B cell (primary cell): Measurements from ENCODE around the gene FBXL20. TPM values are rescaled to one million over a fixed set of nuclear protein-coding genes. Genes with fewer than 3 reads are reported as not detected.
"Not testable (repeated sequence)": the region's sequence is repeated elsewhere in the genome, so short reads cannot be mapped to it uniquely, and the experiment has no call there.

ENCODE experiments used
- ATAC-seq: fragments of 200-7000 bp; cut with Tn5 transposase; one replicate; pipeline ENCODE4 v1.10.0; 2021; ENCODE audit warnings: low read depth, mild to moderate bottlenecking, moderate number of reproducible peaks, moderate library complexity
- CTCF ChIA-PET: fragments of 350-600 bp; sonication (Branson Sonifier 250); formaldehyde crosslinking; loops from one replicate; lab custom pipeline; 2021; ENCODE audit warnings: antibody characterized with exemption, inconsistent platforms; lab: Charles Lee
- POLR2A ChIA-PET: fragments of 350-600 bp; sonication (Branson Sonifier 250); formaldehyde crosslinking; loops from one replicate; lab custom pipeline; 2021; ENCODE audit warnings: antibody characterized with exemption; lab: Charles Lee
- DNase-seq: peaks from one replicate; pipeline ENCODE4 v3.0.0; 2013
- H2AFZ ChIP-seq: 2 replicates; pipeline ENCODE4 v1.6.1; 2012; ENCODE audit warnings: mild to moderate bottlenecking, low read depth, low read length; ENCODE audit not compliant: insufficient read depth, poor library complexity, severe bottlenecking
- H3K27ac ChIP-seq, 2 donors: 1 replicate in 1 of 2; 2 replicates in 1 of 2; pipeline ENCODE4 v1.5.1; 2012 to 2013; ENCODE audit warnings: low read length in 2 of 2, mild to moderate bottlenecking in 2 of 2, moderate library complexity in 1 of 2
- H3K27me3 ChIP-seq, 4 experiments: fragments of 200-600 bp in 1 of 4; sonication (generic) in 1 of 4; replicated peaks in 1 of 4; 1 replicate in 2 of 4; 2 replicates in 2 of 4; pipeline versions ENCODE4 v1.6.1 to v1.7.0; 2013 to 2016; ENCODE audit warnings: low read length in 3 of 4, mild to moderate bottlenecking in 2 of 4, mixed read lengths in 1 of 4, moderate library complexity in 1 of 4; ENCODE audit not compliant: insufficient read depth in 4 of 4, control insufficient read depth in 3 of 4; ENCODE audit errors: control extremely low read depth in 1 of 4
- H3K36me3 ChIP-seq, 2 experiments: replicated peaks in 1 of 2; 1 replicate in 1 of 2; 2 replicates in 1 of 2; pipeline versions ENCODE4 v1.6.1 to v1.7.1; 2013; ENCODE audit warnings: low read length in 1 of 2; ENCODE audit not compliant: insufficient read depth in 2 of 2, control insufficient read depth in 1 of 2; ENCODE audit errors: control extremely low read depth in 1 of 2, extremely low read depth in 1 of 2
- H3K4me1 ChIP-seq, 2 donors: fragments of 200-600 bp in 1 of 2; sonication (generic) in 1 of 2; 1 replicate in 1 of 2; 2 replicates in 1 of 2; pipeline versions ENCODE4 v1.5.1 to v1.6.1; 2013 to 2017; ENCODE audit warnings: low read length in 2 of 2; ENCODE audit not compliant: control insufficient read depth in 2 of 2, insufficient read depth in 2 of 2
- H3K4me2 ChIP-seq: replicated peaks from 2 replicates; pipeline ENCODE3; 2012; ENCODE audit warnings: mild to moderate bottlenecking, low read depth, low read length; ENCODE audit not compliant: poor library complexity, severe bottlenecking
- H3K4me3 ChIP-seq, 5 experiments: fragments of 200-600 bp in 1 of 5; sonication (generic) in 1 of 5; 1 replicate in 3 of 5; 2 replicates in 2 of 5; pipeline versions ENCODE4 v1.5.1 to v1.7.0; 2011 to 2016; ENCODE audit warnings: low read length in 4 of 5, mild to moderate bottlenecking in 4 of 5, low read depth in 2 of 5, control low read depth in 1 of 5, moderate library complexity in 1 of 5; ENCODE audit not compliant: insufficient read depth in 1 of 5; ENCODE audit errors: control extremely low read depth in 1 of 5, extremely low read depth in 1 of 5
- H3K79me2 ChIP-seq: fragments of 200-600 bp; sonication (generic); one replicate; pipeline ENCODE4 v1.6.0; 2016; ENCODE audit warnings: low read length; ENCODE audit not compliant: control insufficient read depth, insufficient read depth
- H3K9ac ChIP-seq: fragments of 200-600 bp; sonication (generic); 2 replicates; pipeline ENCODE4 v1.6.1; 2017; ENCODE audit warnings: mild to moderate bottlenecking, low read length, moderate library complexity
- H3K9me3 ChIP-seq, 3 donors: one replicate each; pipeline versions ENCODE4 v1.6.1 to v1.7.1; 2013; ENCODE audit warnings: low read length in 2 of 3; ENCODE audit not compliant: control insufficient read depth in 2 of 3, insufficient read depth in 1 of 3; ENCODE audit errors: control extremely low read depth in 1 of 3
- H4K20me1 ChIP-seq: 2 replicates; pipeline ENCODE4 v1.6.0; 2012; ENCODE audit warnings: mild to moderate bottlenecking, low read length; ENCODE audit not compliant: insufficient read depth, control insufficient read depth, poor library complexity, severe bottlenecking
- H3K27ac Mint-ChIP-seq: one replicate; pipeline ENCODE4 v1.8.0; 2021; ENCODE audit warnings: mixed read lengths
- H3K27me3 Mint-ChIP-seq: one replicate; pipeline ENCODE4 v1.8.0; 2021; ENCODE audit warnings: mixed read lengths
- H3K4me1 Mint-ChIP-seq: one replicate; pipeline ENCODE4 v1.8.0; 2021; ENCODE audit warnings: mixed read lengths
- H3K4me3 Mint-ChIP-seq: one replicate; pipeline ENCODE4 v1.8.0; 2021; ENCODE audit warnings: mixed read lengths
- H3K9me3 Mint-ChIP-seq: one replicate; pipeline ENCODE4 v1.8.0; 2022; ENCODE audit warnings: mixed read lengths; ENCODE audit not compliant: insufficient read depth
- EZH2 ChIP-seq: IDR thresholded peaks from 2 replicates; pipeline ENCODE4 v1.6.1; 2012; ENCODE audit warnings: borderline replicate concordance, low read depth, mild to moderate bottlenecking, moderate library complexity, low read length; ENCODE audit not compliant: insufficient read depth, poor library complexity, severe bottlenecking
- WGBS: methylation state at CpG from one replicate; pipeline ENCODE4 v1.1.5; 2013; ENCODE audit warnings: missing lambda C conversion rate; ENCODE audit not compliant: insufficient coverage; 5-methylcytosine and 5-hydroxymethylcytosine counted together
- intact Hi-C: fragments of 100-400 bp; cut with micrococcal nuclease; formaldehyde crosslinking; loops from one replicate; pipeline ENCODE4 v1.10.0; 2022
- polyA plus RNA-seq: library from polyadenylated mRNA; depleted of rRNA; stranded (reverse); fragments of >200 nt; gene quantifications from 2 replicates; pipeline ENCODE4 v1.2.3, GENCODE V29; 2012
- total RNA-seq, 2 donors: library from RNA; stranded (reverse); fragments of 120-200 nt in 1 of 2; gene quantifications; 1 replicate in 1 of 2; 2 replicates in 1 of 2; pipeline versions ENCODE4 v1.2.3 to v1.2.4, GENCODE V29; 2013 to 2022
- TF ChIP-seq, protein P1 (sequence below): fragments of 200-600 bp; IDR thresholded peaks from one replicate; pipeline ENCODE4 v1.8.0; 2022; ENCODE audit warnings: antibody characterized with exemption, mild to moderate bottlenecking

The FBXL20 gene
- total and polyA plus RNA-seq, 2 donors (not counting 1 experiment from before 2014, with no cell fraction given) = 6.1 to 36.2 TPM

DNA sequence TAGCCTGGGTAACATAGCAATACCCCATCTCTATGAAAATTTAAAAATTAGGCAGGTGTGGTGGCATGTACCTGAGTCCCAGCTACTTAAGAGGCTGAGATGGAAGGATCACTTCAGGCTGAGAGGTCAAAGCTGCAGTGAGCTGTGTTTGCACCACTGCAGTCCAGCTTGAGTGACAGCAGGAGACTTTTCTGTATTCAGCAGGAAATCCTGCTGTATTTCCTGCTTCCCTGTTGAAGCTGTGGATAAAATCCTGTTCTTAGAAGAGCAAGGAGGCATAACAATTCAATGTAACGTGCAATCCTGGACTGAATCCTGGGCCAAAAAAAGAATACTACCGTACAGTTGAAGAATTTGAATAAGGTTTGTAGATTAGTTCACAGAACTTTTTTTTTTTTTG, 62.2 kb downstream of the FBXL20 start:
- POLR2A ChIA-PET = interaction anchor here (0.6 kb wide), 1 partner anchor 327 kb away, joined by 3 read pairs; no protein-coding TSS in a partner anchor
- peaks cover 5% of the 10 kb centered on the region for H3K79me2 ChIP-seq
- Mint-ChIP-seq H3K27ac (no peak overlapping the region), H3K9me3 (no peaks in the 10 kb centered on the region), H3K27me3 (no peaks in the 10 kb centered on the region), H3K4me3 (no peak overlapping the region), H3K4me1 (peaks cover 14% of the 10 kb centered on the region)
- DNase-seq = no peak
- no peak overlapping the region for H3K27ac ChIP-seq
- intact Hi-C loops = no loop called here
- H3K4me2 ChIP-seq = no peak overlapping the region
- H3K4me3 ChIP-seq = no peak overlapping the region
- H3K9ac ChIP-seq = no peak overlapping the region
- peaks cover 5 to 14% of the 10 kb centered on the region in 2 experiments for H3K36me3 ChIP-seq
- no peak overlapping the region for H2AFZ ChIP-seq
- H3K4me1 ChIP-seq = peaks cover 5 to 12% of the 10 kb centered on the region in 2 donors
- no peaks in the 10 kb centered on the region for H3K9me3 ChIP-seq
- 95% methylated on average over 2 of the region's 2 CpGs for WGBS
- CTCF ChIA-PET = interaction anchor here (0.7 kb wide), 1 partner anchor 24 kb away, joined by 5 read pairs; no protein-coding TSS in a partner anchor
- H3K27me3 ChIP-seq = no peaks in the 10 kb centered on the region
- no peaks in the 10 kb centered on the region for H4K20me1 ChIP-seq
- TF ChIP-seq, protein P1, sequence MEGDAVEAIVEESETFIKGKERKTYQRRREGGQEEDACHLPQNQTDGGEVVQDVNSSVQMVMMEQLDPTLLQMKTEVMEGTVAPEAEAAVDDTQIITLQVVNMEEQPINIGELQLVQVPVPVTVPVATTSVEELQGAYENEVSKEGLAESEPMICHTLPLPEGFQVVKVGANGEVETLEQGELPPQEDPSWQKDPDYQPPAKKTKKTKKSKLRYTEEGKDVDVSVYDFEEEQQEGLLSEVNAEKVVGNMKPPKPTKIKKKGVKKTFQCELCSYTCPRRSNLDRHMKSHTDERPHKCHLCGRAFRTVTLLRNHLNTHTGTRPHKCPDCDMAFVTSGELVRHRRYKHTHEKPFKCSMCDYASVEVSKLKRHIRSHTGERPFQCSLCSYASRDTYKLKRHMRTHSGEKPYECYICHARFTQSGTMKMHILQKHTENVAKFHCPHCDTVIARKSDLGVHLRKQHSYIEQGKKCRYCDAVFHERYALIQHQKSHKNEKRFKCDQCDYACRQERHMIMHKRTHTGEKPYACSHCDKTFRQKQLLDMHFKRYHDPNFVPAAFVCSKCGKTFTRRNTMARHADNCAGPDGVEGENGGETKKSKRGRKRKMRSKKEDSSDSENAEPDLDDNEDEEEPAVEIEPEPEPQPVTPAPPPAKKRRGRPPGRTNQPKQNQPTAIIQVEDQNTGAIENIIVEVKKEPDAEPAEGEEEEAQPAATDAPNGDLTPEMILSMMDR = no peak
- no peak for TF ChIP-seq EZH2
- no peak for ATAC-seq

DNA sequence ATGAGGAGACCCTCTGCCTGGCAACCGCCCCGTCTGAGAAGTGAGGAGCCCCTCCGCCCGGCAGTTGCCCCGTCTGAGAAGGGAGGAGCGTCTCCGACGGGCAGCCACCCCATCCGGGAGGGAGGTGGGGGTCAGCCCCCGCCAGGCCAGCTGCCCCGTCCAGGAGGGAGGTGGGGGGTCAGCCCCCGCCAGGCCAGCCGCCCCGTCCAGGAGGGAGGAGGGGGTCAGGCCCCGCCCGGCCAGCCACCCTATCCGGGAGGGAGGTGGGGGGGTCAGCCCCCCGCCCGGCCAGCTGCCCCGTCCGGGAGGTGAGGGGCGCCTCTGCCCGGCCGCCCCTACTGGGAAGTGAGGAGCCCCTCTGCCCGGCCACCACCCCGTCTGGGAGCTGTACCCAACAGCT, 63.8 kb downstream of the FBXL20 start:
- H4K20me1 ChIP-seq, POLR2A ChIA-PET, H3K9ac ChIP-seq, H3K9me3 ChIP-seq, H3K4me3 ChIP-seq, H2AFZ ChIP-seq, CTCF ChIA-PET, ATAC-seq, H3K27ac Mint-ChIP-seq, H3K9me3 Mint-ChIP-seq, H3K27me3 ChIP-seq, H3K27me3 Mint-ChIP-seq, H3K27ac ChIP-seq, intact Hi-C loops, H3K79me2 ChIP-seq, H3K4me2 ChIP-seq, H3K4me3 Mint-ChIP-seq, DNase-seq: not testable (repeated sequence)
- peaks cover 5 to 12% of the 10 kb centered on the region in 2 donors for H3K4me1 ChIP-seq
- H3K4me1 Mint-ChIP-seq = peaks cover 14% of the 10 kb centered on the region
- peaks cover 5 to 14% of the 10 kb centered on the region in 2 experiments for H3K36me3 ChIP-seq
- WGBS = 96% methylated on average over 16 of the region's 26 CpGs
